Activated CD4-positive, alpha-beta T cell treated with anti-CD3 and anti-CD28 coated beads, Interleukin-2, Interleukin-4, amounts not matched to agents 100 ng/mL and 50 ng/mL, durations not matched to agents 16 hours and 8 hours (primary cell): ENCODE measurements around the gene FGFRL1.
A peak's percentile ranks its signal among the peaks of the same experiment; 100 is the strongest.

Experiments
- DNase-seq: peaks from one replicate; pipeline ENCODE4 v3.0.0-alpha.2; 2020; ENCODE audit warnings: low spot score

The FGFRL1 gene

DNA sequence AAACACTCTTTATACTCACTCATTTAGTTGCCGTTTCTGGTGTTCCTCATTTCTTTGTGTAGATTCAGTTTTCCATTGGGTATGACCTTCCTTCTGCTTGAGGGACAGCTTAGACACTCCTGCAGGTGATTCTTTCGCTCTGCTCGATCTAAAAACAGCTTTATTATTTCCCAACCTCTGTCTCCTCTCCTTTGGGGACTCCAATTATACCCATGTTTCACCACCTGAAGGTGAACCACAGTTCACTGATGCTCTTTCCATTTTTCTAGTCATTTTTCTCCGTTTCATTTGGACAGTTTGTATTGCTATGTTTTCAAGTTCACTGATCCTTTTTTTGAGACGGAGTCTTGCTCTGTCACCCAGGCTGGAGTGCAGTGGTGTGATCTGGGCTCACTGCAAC lies 4.6 kb upstream of the FGFRL1 start:
- DNase-seq, result no peak

GRCh38 chr4:1008840-1009541 lies 2.4 kb upstream of the FGFRL1 start:
- DNase-seq, result no peak

GRCh38 chr4:1009542-1010394 lies 1.7 kb upstream of the FGFRL1 start:
- DNase-seq, result peak; percentile 71

DNA sequence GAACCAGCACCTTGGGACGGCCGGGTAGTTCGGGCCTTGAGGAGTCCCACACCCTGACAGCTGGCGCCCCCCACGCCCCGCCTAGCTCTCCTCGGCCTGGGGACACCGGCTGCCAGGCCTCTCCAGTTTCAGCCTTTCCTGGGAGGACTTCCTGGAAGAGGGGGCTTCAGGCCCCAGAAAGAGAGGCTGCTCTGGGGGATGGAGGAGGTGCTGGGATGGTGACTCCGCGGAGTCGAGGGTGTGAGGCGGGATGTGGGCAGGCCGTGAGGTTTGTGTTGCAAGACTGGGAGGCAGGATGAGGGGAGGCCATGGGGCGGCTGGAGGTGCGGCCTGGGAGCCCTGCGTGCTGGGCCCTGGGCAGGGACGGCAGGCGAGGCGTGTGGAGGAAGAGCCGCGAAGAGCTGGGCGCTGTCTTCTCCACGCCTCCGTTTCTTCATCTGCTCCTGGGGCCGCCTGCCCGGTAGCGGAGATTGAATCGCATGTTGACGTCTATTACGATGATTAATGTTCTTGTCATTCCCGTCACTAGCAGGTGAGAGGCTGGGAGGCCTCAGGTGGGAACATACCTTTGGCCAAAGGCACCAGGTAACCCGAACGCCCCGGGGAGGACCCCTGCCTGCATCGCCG lies 918 bp upstream of the FGFRL1 start:
- DNase-seq, result peak; percentile 76

DNA sequence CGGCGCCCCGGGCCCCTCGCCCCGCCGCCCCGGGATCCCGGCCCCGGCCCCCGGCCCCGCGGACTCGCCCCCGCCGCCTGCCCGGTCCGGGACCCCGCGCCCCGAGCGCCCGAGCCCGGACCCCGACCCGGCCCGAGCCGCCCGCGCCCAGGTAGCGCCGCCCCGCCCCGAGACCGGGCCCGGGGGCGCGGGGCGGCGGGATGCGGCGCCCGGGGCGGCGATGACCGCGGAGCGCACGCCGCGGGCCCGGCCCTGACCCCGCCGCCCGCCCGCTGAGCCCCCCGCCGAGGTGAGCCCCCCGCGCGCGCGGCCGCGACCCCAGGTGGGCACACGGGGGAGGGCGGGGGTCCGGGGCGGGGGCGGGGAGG lies 224 bp downstream of the FGFRL1 start:
- DNase-seq, result no peak

DNA sequence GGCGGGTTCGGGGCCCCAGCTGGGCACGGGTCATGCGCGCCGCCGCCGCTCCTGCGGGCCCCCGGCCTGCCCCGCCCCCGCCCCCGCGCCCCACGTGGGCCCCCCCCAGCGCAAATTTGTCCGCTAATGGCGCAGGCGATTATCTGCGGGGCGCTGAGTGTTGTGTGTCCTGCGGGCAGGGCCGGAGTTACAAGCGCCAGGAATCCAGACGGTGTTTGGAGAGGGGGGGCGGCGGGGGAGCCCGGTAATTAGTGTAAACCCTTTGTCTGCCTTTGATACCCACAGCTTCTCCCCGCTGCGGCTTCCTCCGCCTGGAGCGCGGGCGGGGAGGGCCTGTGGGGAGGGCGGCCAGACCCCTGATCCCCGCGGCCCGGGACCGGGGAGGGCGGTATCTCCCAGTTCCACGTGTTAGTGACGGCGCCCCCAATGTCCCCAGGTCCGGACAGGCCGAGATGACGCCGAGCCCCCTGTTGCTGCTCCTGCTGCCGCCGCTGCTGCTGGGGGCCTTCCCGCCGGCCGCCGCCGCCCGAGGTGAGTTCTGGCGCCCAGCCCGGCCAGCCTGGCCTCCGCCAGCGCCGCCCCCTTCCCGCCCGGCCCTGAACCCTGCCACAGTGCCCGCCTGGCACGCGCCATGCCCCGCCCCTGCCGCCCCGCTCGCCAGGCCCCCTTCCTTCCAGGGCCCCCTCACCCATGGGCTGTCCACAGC lies 761 bp downstream of the FGFRL1 start:
- DNase-seq, result no peak

GRCh38 chr4:1013225-1014073 lies 2.0 kb downstream of the FGFRL1 start:
- no peak for DNase-seq

- no peak for DNase-seq
These were observed 3.1 kb downstream of the FGFRL1 start for GRCh38 chr4:1014291-1015167.

DNA sequence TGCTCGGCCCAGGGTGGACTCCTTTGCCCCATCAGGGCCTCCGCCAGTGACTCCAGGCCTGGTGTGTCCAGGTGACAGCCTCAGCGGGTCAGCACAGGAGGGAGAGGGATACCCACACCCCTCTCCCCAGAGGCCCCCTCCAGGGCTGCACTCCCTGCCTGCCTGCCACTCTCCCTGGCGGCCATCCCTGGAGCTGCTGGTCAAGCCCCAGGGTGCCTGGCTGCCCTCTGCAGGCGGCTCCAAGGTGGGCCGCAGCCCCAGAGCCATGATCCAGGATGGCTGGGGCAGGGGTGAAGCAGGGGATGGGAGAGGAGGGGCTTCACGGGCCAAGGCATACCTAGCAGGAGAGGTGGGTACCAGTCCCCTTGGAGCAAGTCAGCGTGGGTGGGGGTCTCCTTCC lies 3.8 kb downstream of the FGFRL1 start:
- DNase-seq, result no peak

DNA sequence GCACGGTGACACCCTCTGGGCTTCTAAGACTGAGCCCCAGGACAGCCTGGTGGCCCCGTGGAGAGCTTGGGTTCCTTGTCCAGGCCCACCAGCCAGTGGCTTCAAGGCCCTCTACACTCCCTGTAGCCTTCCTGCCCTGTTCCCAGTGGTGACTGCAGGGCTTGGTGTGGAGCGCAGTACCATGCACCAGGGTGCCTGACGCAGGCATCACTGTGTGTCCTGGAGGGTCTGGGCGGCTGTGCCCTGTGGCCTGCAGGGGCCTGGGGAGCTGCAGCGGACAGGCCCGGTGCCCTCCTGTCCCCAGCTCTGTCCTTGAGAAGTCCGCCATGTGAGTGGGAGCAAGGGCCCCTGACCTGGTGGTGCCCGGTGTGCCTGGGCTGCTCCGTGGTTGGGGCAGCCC lies 4.3 kb downstream of the FGFRL1 start:
- no peak for DNase-seq

- no peak for DNase-seq
These were observed 5.8 kb downstream of the FGFRL1 start for GRCh38 chr4:1017211-1017610.

DNA sequence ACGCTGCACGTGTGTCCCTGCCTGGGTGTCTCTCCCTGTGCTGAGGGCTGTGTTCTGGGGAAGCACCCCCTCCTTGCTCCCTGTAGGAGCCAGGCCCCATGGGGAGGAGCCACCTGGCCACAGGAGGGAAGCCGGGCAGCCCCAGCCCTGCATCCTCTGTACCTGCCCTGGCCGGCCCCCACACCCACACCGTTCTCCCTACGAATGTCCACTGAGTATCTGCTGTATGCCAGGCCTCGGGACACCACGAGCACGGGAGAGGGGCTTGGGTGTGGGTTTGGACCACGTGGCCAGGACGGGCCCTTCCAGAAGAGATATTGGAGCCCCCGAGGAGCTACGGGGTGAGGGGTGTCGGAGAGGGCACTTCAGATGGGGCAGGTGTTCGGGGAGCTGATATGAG lies 6.3 kb downstream of the FGFRL1 start:
- DNase-seq, result no peak

GRCh38 chr4:1018147-1019020 lies 7.0 kb downstream of the FGFRL1 start:
- no peak for DNase-seq

DNA sequence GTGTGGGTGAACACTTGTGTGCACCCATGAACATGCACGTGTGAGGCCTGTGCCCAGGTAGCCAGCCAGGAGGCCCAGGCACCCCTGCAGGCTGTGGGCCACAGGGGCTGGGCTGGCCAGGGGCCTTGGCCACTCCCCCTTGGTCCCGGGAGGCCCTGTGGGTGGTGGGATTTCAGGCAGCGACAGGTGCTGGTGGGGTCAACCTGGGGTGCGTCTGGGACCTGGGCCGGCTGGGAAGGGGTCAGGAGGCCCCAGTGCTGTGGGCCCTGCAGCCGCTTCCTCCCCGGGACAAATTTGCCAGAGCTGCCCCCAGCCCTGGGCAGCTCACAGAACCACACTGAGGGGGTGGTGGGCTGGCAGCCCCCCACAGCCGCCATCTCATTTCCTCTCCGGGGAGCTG lies 7.9 kb downstream of the FGFRL1 start:
- no peak for DNase-seq

DNA sequence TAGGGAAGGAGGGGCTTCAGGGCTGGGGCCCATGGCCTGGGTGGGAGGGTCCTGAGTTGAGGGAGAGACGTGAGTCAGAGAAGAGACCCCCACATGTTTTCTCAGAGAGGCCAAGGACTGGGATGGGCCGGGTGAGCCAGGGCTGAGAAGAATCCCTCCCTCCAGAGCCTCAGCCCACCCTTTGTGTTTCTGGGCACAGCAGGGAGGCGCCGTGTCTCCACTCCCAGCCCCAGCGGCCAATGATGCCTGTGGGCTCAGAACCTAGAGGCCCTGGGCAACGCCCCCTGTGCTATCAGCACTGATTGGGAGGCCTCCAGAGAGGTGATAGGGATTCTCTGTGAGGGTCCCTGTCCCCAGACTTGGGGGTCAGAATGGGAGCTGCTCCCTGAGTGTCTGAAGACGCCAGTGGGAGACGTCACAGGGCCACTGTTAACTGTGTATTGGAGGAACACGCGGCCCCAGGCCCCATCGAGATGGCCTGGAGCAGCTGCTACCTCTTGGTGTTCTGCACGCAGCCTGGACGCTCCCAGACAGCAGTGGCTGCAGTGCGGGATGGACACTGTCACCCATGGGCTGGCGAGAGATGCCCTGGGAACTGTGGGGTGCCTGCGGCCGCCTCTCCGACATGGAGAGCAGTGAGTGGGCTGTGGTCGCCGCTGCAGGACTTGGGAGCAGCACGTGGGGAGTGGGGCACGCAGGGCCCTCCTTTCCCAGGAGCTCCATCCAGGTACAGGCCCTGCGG lies 8.5 kb downstream of the FGFRL1 start:
- no peak for DNase-seq

- DNase-seq, result no peak
These were observed 10.1 kb downstream of the FGFRL1 start for GRCh38 chr4:1021386-1022050.

DNA sequence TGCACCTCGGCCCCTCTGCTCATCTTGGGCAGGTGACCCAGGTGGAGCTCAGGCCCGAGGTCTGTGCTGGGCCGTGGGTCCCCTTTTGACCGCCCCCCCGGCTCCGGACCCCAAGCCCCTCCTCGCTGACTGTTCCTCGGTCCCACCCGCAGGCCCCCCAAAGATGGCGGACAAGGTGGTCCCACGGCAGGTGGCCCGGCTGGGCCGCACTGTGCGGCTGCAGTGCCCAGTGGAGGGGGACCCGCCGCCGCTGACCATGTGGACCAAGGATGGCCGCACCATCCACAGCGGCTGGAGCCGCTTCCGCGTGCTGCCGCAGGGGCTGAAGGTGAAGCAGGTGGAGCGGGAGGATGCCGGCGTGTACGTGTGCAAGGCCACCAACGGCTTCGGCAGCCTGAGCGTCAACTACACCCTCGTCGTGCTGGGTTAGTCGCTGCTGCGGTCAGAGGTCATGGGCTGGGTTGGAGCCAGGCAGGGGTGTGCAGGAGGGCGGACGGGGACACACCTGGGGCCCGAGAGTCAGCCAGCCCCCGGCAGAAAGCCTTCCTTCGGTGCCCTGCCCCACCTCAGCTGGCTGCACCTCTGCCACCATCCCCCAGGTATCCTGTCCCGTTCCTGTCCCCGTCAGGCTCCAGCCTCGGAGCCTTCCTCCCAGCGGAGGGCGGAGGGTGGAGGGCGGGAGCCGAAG lies 10.8 kb downstream of the FGFRL1 start:
- no peak for DNase-seq

- no peak for DNase-seq
These were observed 11.3 kb downstream of the FGFRL1 start for GRCh38 chr4:1022739-1023066.
